ENCODE data around the gene MTG2. TPM values are rescaled to one million over a fixed set of nuclear protein-coding genes. Genes with fewer than 3 reads are reported as not detected.
"Not testable (repeated sequence)": the region's sequence is repeated elsewhere in the genome, so short reads cannot be mapped to it uniquely, and the experiment has no call there.

MTG2 gene
- total and polyA plus RNA-seq, 8 donors: 13.6 to 77.9 (median 21.4) TPM

- Histone ChIP-seq H3K27me3 (no peaks in the 10 kb centered on the region), H3K27ac (no peak overlapping the region), H3K4me1 (peaks cover 20 to 70% (median 44%) of the 10 kb centered on the region in 4 donors), H3K36me3 (no peaks in the 10 kb centered on the region), H3K9me3 (no peaks in the 10 kb centered on the region), H3K4me3 (no peak overlapping the region)
- no peak for DNase-seq
- intact Hi-C loops (cut with DNase I; ENCODE audit: low total_unique reads): no loop called here
- TF ChIP-seq CTCF (IDR thresholded peaks at IDR 0.05) (no peak), POLR2AphosphoS5 (IDR thresholded peaks at IDR 0.05) (no peak), POLR2A (IDR thresholded peaks at IDR 0.05) (no peak), EP300 (IDR thresholded peaks at IDR 0.05) (no peak)
- 93 to 95% (median 93%) methylated on average over 22 of the region's 22 CpGs for WGBS, 5 donors
Measured at GRCh38 chr20:62146019-62146755, 36.6 kb upstream of the MTG2 start.

- H3K4me3 ChIP-seq: no peak overlapping the region
- DNase-seq: no peak
- no peak overlapping the region for H3K27ac ChIP-seq
- no peaks in the 10 kb centered on the region for H3K9me3 ChIP-seq
- no peak for TF ChIP-seq POLR2AphosphoS5 (IDR thresholded peaks at IDR 0.05)
- TF ChIP-seq CTCF (IDR thresholded peaks at IDR 0.05): no peak
- TF ChIP-seq POLR2A (IDR thresholded peaks at IDR 0.05): no peak
- TF ChIP-seq EP300 (IDR thresholded peaks at IDR 0.05): no peak
- intact Hi-C loops (cut with DNase I; ENCODE audit: low total_unique reads): no loop called here
- peaks cover 0 to 2% (median under 1%) of the 10 kb centered on the region in 4 donors for H3K36me3 ChIP-seq
- no peaks in the 10 kb centered on the region for H3K27me3 ChIP-seq
- 82 to 99% (median 94%) methylated on average over 4 to 6 of the region's 6 CpGs for WGBS, 5 donors
- peaks cover 11 to 64% (median 34%) of the 10 kb centered on the region in 4 donors for H3K4me1 ChIP-seq
Measured at GRCh38 chr20:62147125-62147524, 35.7 kb upstream of the MTG2 start.

GRCh38 chr20:62147528-62147927 is 35.3 kb upstream of the MTG2 start:
- H3K4me3 ChIP-seq: no peak overlapping the region
- H3K36me3 ChIP-seq: peaks cover 0 to 6% (median 2%) of the 10 kb centered on the region in 4 donors
- peaks cover 11 to 63% (median 32%) of the 10 kb centered on the region in 4 donors for H3K4me1 ChIP-seq
- no peak for DNase-seq
- no peak for TF ChIP-seq CTCF (IDR thresholded peaks at IDR 0.05)
- no peak for TF ChIP-seq POLR2A (IDR thresholded peaks at IDR 0.05)
- TF ChIP-seq EP300 (IDR thresholded peaks at IDR 0.05): no peak
- TF ChIP-seq POLR2AphosphoS5 (IDR thresholded peaks at IDR 0.05): no peak
- intact Hi-C loops (cut with DNase I; ENCODE audit: low total_unique reads): no loop called here
- 94 to 97% (median 96%) methylated on average over 9 of the region's 9 CpGs for WGBS, 5 donors
- H3K27ac ChIP-seq: no peak overlapping the region
- H3K27me3 ChIP-seq: no peaks in the 10 kb centered on the region
- H3K9me3 ChIP-seq: no peaks in the 10 kb centered on the region

- 89 to 100% (median 96%) methylated on average over 9 to 10 of the region's 10 CpGs for WGBS, 5 donors
- DNase-seq; H3K27ac ChIP-seq; intact Hi-C loops (cut with DNase I; ENCODE audit: low total_unique reads); H3K9me3 ChIP-seq; H3K4me3 ChIP-seq; H3K27me3 ChIP-seq: not testable (repeated sequence)
- peaks cover 11 to 63% (median 32%) of the 10 kb centered on the region in 4 donors for H3K4me1 ChIP-seq
- H3K36me3 ChIP-seq: peaks cover 0 to 13% (median 6%) of the 10 kb centered on the region in 4 donors
Measured at GRCh38 chr20:62148383-62148782, 34.4 kb upstream of the MTG2 start.

- peaks cover 11 to 63% (median 32%) of the 10 kb centered on the region in 4 donors for H3K4me1 ChIP-seq
- TF ChIP-seq CTCF (IDR thresholded peaks at IDR 0.05) (no peak), EP300 (IDR thresholded peaks at IDR 0.05) (no peak), POLR2AphosphoS5 (IDR thresholded peaks at IDR 0.05) (no peak), POLR2A (IDR thresholded peaks at IDR 0.05) (no peak)
- no peak for DNase-seq
- 79 to 82% (median 81%) methylated on average over 10 to 20 of the region's 20 CpGs for WGBS, 5 donors
- H3K9me3 ChIP-seq: no peaks in the 10 kb centered on the region
- intact Hi-C loops (cut with DNase I; ENCODE audit: low total_unique reads): no loop called here
- no peaks in the 10 kb centered on the region for H3K27me3 ChIP-seq
- H3K4me3 ChIP-seq: no peak overlapping the region
- peaks cover 0 to 14% (median 8%) of the 10 kb centered on the region in 4 donors for H3K36me3 ChIP-seq
- H3K27ac ChIP-seq: no peak overlapping the region
Measured at GRCh38 chr20:62148908-62149314, 33.9 kb upstream of the MTG2 start.
